ENCODE measurements around the gene VWA8. TPM values are rescaled to one million over a fixed set of nuclear protein-coding genes. Genes with fewer than 3 reads are reported as not detected.

The VWA8 gene
- polyA plus RNA-seq, 1 of the 3 experiments (the other 2 are of a cell fraction) = 5.5 TPM

DNA sequence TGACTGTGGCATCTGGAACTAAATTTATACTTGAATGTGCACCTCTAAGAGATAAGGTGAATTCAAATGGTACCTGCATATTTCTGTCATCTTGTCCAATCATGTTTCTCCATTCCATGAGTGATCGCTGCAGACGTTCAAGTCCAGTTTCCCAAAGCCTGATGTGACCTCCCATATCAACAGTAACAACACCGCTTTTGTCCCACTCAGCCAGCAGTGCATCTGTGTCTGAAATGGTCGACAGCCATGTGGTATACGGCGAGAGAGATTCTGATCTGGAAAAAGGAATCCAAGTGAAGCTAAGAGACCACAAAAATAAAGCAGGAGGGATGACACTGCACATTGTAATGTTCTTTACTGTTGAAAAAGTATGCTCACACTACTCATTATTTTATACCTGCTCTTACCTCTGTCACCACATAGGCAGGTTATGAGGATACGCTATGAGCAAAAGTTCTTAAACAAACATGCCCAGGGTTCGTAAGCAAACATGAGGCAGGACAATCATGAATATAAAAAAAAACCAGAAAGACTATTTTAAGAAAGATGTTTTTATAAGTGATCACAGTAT is 290.0 kb downstream of the VWA8 start:
- Histone ChIP-seq H3K4me3 (ENCODE audit: low read depth in 2 of 2, low read length in 1 of 2) (0 out of 4 replicates have a peak overlapping the region, but pooled peaks of 1 of the 2 experiments have one; percentile 16), H3K27ac (ENCODE audit: low read depth in 2 of 2, low read length in 1 of 2) (no peak overlapping the region), H3K4me2 (no peak overlapping the region), H2AFZ (ENCODE audit: low read depth) (no peak overlapping the region), H4K20me1 (ENCODE audit: insufficient read depth) (no peaks in the 10 kb centered on the region), H3K27me3 (ENCODE audit: insufficient read depth) (no peaks in the 10 kb centered on the region), H3F3A (replicated peaks; ENCODE audit: insufficient read depth) (no peaks in the 10 kb centered on the region), H3K4me1 (ENCODE audit: control insufficient read depth in 1 of 2, insufficient read depth in 2 of 2, low read depth in 1 of 2, low read length in 1 of 2) (peaks cover 0 to 3% of the 10 kb centered on the region in 2 experiments; a peak in 3 of 4 replicates), H3K9ac (no peak overlapping the region), H3K36me3 (replicated peaks in 1 of 2; ENCODE audit: control insufficient read depth in 1 of 2, insufficient read depth in 2 of 2, low read length in 1 of 2) (peaks cover 4% of the 10 kb centered on the region in 2 experiments), H3K9me3 (no peaks in the 10 kb centered on the region), H3K79me2 (ENCODE audit: insufficient read depth) (no peaks in the 10 kb centered on the region), H3K9me2 (no peaks in the 10 kb centered on the region)
- DNase-seq = no peak
- CTCF ChIA-PET = interaction anchor here (1.4 to 3.2 kb wide), 2 partner anchors 230 to 439 kb away, joined by 4 to 13 read pairs; no protein-coding TSS in a partner anchor
- peak; percentile 31; the same call in 1 of the 2 replicates for TF ChIP-seq TCF12 (IDR thresholded peaks at IDR 0.05)
- no peak for TF ChIP-seq RFX5 (IDR thresholded peaks at IDR 0.05; ENCODE audit: low read length)
- TF ChIP-seq, protein P1, sequence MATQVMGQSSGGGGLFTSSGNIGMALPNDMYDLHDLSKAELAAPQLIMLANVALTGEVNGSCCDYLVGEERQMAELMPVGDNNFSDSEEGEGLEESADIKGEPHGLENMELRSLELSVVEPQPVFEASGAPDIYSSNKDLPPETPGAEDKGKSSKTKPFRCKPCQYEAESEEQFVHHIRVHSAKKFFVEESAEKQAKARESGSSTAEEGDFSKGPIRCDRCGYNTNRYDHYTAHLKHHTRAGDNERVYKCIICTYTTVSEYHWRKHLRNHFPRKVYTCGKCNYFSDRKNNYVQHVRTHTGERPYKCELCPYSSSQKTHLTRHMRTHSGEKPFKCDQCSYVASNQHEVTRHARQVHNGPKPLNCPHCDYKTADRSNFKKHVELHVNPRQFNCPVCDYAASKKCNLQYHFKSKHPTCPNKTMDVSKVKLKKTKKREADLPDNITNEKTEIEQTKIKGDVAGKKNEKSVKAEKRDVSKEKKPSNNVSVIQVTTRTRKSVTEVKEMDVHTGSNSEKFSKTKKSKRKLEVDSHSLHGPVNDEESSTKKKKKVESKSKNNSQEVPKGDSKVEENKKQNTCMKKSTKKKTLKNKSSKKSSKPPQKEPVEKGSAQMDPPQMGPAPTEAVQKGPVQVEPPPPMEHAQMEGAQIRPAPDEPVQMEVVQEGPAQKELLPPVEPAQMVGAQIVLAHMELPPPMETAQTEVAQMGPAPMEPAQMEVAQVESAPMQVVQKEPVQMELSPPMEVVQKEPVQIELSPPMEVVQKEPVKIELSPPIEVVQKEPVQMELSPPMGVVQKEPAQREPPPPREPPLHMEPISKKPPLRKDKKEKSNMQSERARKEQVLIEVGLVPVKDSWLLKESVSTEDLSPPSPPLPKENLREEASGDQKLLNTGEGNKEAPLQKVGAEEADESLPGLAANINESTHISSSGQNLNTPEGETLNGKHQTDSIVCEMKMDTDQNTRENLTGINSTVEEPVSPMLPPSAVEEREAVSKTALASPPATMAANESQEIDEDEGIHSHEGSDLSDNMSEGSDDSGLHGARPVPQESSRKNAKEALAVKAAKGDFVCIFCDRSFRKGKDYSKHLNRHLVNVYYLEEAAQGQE (IDR thresholded peaks at IDR 0.05; ENCODE audit: low read depth, low read length) = no peak
- POLR2A ChIA-PET = no interaction called here
- WGBS (ENCODE audit: low lambda C conversion rate) = 89% methylated on average over 8 of the region's 8 CpGs

- no peaks in the 10 kb centered on the region for H3F3A ChIP-seq (replicated peaks; ENCODE audit: insufficient read depth)
- CTCF ChIA-PET = interaction anchor here (0.6 to 9.4 kb wide), 42 partner anchors 10 to 549 kb away, joined by 3 to 92 read pairs (median 3); partner anchors contain the start of genes DGKH and VWA8
- POLR2A ChIA-PET = no interaction called here
- no peak overlapping the region for H2AFZ ChIP-seq (ENCODE audit: low read depth)
- H3K4me1 ChIP-seq (ENCODE audit: control insufficient read depth in 1 of 2, insufficient read depth in 2 of 2, low read depth in 1 of 2, low read length in 1 of 2) = peaks cover 0 to 3% of the 10 kb centered on the region in 2 experiments; a peak in 2 of 4 replicates
- 0 out of 4 replicates have a peak overlapping the region, but pooled peaks of 1 of the 2 experiments have one; percentile 6 for H3K27ac ChIP-seq (ENCODE audit: low read depth in 2 of 2, low read length in 1 of 2)
- H3K4me2 ChIP-seq = no peak overlapping the region
- H3K4me3 ChIP-seq (ENCODE audit: low read depth in 2 of 2, low read length in 1 of 2) = no peak overlapping the region; a peak in 1 of 4 replicates
- no peaks in the 10 kb centered on the region for H3K9me2 ChIP-seq
- H4K20me1 ChIP-seq (ENCODE audit: insufficient read depth) = no peaks in the 10 kb centered on the region
- peak; percentile 61 for DNase-seq
- 8% methylated on average over 1 of the region's 1 CpG for WGBS (ENCODE audit: low lambda C conversion rate)
- H3K27me3 ChIP-seq (ENCODE audit: insufficient read depth) = no peaks in the 10 kb centered on the region
- H3K36me3 ChIP-seq (replicated peaks in 1 of 2; ENCODE audit: control insufficient read depth in 1 of 2, insufficient read depth in 2 of 2, low read length in 1 of 2) = peaks cover 4% of the 10 kb centered on the region in 2 experiments
- no peaks in the 10 kb centered on the region for H3K9me3 ChIP-seq
- no peak overlapping the region for H3K9ac ChIP-seq
- no peaks in the 10 kb centered on the region for H3K79me2 ChIP-seq (ENCODE audit: insufficient read depth)
- TF ChIP-seq EP300 (IDR thresholded peaks at IDR 0.05; ENCODE audit: borderline replicate concordance in 1 of 2, low read depth in 1 of 2, low read length in 1 of 2) (no peak), JUND (IDR thresholded peaks at IDR 0.05) (no peak), GATA2 (CRISPR knock-in tag; IDR thresholded peaks at IDR 0.05) (no peak), GABPA (IDR thresholded peaks at IDR 0.05; ENCODE audit: low read depth) (no peak), USF2 (IDR thresholded peaks at IDR 0.05; ENCODE audit: borderline replicate concordance, low read depth, low read length) (no peak), NRF1 (IDR thresholded peaks at IDR 0.05; ENCODE audit: low read depth, low read length) (no peak), POLR2AphosphoS5 (IDR thresholded peaks at IDR 0.05; ENCODE audit: low read depth, low read length) (no peak), MXI1 (IDR thresholded peaks at IDR 0.05; ENCODE audit: low read depth, low read length) (no peak), RAD21 (IDR thresholded peaks at IDR 0.05; ENCODE audit: low read length) (peak; percentile 99), RFX5 (IDR thresholded peaks at IDR 0.05; ENCODE audit: low read length) (no peak), PBX3 (IDR thresholded peaks at IDR 0.05) (no peak), CHD2 (IDR thresholded peaks at IDR 0.05; ENCODE audit: low read length, partially characterized antibody) (no peak), ELF1 (IDR thresholded peaks at IDR 0.05) (no peak), FOSL2 (IDR thresholded peaks at IDR 0.05; ENCODE audit: borderline replicate concordance, low read depth) (no peak), TCF12 (IDR thresholded peaks at IDR 0.05) (0 out of 2 replicates have a peak, but pooled peaks have one; percentile 9), EZH2phosphoT487 (IDR thresholded peaks at IDR 0.05; ENCODE audit: borderline replicate concordance, low read depth) (no peak), CTCF (IDR thresholded peaks at IDR 0.05) (peak; percentile 87), RCOR1 (IDR thresholded peaks at IDR 0.05; ENCODE audit: low read length) (0 out of 2 replicates have a peak, but pooled peaks have one; percentile 32)
Observed at GRCh38 chr13:41668130-41668757, 292.7 kb downstream of the VWA8 start.
